GM21825 (cell line): ENCODE measurements around the gene CLEC18A.
"Not testable (repeated sequence)": the region's sequence is repeated elsewhere in the genome, so short reads cannot be mapped to it uniquely, and the experiment has no call there.

Experiments
- ATAC-seq: cut with Tn5 transposase; IDR thresholded peaks from one replicate; pipeline ENCODE4 v1.9.1; 2021; ENCODE audit warnings: mild to moderate bottlenecking, moderate library complexity; ENCODE audit not compliant: unreplicated experiment

Gene CLEC18A

GRCh38 chr16:69929480-69929879 lies 21.7 kb upstream of the CLEC18A start:
- no peak for ATAC-seq

DNA sequence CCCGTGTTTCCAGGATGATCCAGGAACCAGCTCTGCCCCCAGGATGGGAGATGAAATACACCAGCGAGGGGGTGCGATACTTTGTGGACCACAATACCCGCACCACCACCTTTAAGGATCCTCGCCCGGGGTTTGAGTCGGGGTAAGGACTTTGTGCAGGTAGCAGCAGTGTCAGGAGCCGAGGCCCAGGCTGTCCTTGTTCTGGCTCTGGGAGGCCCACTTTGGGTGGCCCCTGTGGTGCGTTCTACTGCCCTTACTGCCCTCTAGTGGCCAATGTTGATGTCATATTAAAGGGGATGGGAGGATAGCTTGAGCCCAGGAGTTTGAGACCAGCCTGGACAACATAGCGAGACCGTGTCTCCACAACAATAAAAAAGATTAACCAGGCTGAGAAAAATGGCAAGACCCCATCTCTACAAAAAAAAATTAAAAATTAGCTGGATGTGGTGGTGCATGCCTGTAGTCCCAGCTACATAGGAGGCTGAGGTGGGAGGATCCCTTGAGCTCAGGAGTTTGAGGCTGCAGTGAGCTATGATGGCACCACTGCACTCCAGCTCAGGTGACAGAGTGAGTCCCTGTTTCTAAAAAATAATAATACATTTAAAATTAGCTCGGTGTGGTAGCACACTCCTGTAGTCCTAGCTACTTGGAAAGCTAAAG lies 20.9 kb upstream of the CLEC18A start:
- no peak for ATAC-seq

DNA sequence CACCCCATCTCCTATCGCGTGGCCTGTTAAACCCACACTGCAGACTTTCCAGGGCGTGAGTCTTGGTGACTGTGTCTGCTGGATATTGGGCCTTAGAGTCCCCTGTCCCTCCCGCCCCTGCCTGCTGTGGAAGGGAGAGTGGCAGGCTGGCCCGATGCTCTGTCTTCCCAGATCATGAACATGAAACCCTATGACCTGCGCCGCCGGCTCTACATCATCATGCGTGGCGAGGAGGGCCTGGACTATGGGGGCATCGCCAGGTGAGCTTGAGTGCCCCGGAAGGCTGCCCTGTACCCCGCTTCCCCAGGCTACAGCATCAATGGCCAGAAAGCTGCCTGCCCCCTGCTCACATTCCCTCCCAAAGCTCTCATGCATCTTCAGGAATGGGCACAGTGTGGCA lies 19.5 kb upstream of the CLEC18A start:
- no peak for ATAC-seq

DNA sequence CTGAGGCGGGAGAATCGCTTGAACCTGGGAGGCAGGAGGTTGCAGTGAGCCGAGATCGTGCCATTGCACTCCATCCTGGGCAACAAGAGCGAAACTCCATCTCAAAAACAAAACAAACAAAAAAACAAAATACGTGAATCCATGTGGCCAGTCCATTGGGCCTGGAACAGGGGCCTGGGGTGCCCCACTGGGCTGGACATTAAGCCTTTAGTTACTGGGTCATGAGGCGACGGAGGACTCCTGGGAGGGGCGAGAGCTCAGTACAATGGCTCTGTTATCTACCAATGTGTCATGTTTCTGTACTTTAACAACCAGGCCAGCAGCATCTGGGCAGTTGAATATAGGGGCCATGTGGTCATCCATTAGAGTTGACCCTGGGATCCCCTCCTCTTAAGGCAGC lies 18.9 kb upstream of the CLEC18A start:
- no peak for ATAC-seq

DNA sequence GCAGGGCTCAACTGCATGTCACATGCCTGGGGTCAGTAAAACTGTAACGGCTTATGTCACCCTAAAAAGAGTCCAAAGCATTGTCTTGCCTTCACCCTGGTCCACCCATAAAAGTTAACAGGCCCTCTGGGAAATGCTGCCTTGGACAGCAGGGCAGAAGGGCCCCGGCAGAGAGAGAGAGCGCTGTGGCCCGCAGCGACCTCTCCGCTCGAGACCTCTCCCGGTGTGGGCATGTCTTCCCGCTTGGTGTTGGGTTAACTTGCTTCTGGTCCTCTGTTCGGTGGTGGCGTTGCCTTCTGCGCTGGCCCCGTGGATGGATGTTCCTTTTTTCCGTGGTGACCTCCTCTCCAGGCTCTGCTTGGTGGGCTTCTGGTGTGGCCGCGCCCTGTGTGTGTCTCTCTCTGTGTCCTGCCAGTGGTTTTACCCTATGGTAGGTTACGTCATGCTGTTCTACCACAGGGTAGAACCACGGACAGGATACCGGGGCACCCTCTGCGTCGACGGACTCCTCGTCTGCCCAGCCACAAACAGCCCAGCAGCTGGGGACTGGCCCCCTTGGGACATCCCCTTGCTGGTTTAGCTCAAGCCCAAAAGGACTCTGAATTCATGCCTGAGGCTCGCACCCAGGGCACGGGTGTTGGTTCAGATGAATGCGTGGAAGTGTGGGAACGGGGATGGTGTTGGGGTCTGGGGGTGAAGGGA lies 18.3 kb upstream of the CLEC18A start:
- no peak for ATAC-seq

DNA sequence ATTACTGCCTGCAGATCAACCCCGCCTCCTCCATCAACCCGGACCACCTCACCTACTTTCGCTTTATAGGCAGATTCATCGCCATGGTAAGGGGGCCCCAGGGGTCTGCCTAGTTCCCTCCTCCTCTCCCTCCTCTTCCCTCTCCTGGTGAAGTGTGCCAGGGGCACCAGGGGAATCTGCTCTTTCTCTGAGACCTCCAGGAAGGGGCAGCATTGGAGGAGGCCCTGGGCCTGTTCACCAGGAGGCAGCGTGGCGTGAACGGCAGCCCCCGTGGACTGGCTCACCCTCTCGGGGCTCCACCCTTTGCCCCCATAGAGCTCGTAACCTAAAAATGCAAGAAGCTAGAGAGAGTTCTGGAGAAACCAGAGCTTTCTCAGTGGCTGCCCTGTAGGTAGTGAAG lies 17.1 kb upstream of the CLEC18A start:
- no peak for ATAC-seq

DNA sequence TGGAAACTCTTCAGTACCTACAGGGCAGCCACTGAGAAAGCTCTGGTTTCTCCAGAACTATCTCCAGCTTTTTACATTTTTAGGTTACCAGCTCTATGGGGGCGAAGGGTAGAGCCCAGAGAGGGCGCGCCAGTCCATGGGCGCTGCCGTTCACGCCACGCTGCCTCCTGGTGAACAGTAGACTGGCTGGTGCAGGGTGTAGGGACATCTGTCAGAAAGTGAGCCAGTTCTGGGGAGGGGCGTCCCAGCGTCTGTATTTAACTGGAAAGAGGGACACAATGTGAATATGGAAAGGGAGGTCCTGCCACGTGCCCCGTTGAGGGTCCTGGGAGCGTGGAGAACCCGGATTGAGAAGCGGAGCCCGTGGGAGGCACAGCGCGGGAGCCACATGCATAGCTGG lies 16.4 kb upstream of the CLEC18A start:
- ATAC-seq, result no peak

DNA sequence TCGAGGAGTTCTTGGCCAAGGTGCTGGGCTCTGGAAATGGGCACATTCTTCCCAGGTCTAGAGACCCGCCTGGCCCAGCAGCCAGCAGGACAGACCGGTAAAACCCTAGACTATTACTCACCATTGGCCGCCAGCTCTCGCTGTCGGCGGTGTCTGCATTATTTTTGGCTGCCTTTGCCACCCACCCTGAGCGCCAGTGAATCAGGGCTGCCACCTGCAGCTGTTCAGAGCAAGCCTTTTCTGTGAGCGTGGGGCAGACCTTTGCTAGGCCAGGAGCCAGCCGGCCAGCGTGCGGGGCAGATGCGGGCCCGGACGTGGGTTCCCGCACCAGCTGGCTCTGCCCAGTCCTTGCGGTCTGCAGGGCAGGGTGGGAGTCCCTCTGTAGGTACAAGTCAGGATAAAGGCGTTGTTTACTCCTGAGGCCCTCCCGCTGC lies 15.8 kb upstream of the CLEC18A start:
- no peak for ATAC-seq

DNA sequence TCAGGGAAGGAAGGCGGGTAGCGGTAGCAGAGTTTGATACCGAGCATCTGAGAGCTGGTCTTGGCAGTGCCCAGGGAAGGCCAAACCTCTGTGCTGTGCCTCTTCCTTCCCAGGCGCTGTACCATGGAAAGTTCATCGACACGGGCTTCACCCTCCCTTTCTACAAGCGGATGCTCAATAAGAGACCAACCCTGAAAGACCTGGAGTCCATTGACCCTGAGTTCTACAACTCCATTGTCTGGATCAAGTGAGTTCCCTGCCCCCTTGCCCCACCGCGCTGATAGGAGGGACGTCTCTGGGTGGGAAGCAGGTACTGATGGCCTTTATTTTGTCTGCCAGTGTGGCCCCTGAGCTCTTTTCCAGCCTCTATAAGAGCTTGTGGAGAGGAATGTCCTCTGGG lies 15.4 kb upstream of the CLEC18A start:
- no peak for ATAC-seq

DNA sequence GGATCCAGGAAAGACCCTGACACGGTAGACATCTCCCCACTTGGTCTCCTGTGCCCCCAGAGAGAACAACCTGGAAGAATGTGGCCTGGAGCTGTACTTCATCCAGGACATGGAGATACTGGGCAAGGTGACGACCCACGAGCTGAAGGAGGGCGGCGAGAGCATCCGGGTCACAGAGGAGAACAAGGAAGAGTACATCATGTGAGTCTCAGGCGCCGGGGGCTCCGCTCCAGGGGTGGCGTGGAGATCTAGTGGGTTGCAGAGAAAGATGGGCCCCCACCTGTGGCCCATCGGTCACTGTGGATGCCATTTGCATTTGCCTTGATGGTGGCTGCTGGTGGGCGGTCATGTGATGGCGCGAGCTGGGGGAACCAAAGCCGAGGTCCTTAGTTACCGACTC lies 14.9 kb upstream of the CLEC18A start:
- no peak for ATAC-seq

DNA sequence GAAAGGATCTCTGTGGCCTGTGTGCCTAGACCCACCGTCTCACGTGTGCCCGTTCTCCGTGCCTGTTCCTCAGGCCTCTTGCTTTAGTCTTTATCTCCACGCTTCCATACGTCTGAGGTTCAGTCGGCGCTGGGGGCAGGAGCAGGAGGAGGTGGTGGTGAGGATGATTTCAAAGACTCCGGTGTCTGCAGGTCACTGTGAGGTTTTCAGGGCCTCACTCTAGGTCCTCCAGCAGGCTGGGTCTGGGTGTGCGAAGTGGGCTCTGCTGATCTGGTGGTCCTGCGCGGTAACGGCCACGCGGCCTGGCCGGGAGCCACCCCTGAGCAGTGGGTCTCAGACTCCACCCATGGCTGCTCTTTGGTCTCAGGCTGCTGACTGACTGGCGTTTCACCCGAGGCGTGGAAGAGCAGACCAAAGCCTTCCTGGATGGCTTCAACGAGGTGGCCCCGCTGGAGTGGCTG lies 14.4 kb upstream of the CLEC18A start:
- ATAC-seq, result no peak

GRCh38 chr16:69937465-69937951 lies 13.6 kb upstream of the CLEC18A start:
- ATAC-seq, result no peak

GRCh38 chr16:69938981-69939820 lies 11.9 kb upstream of the CLEC18A start:
- no peak for ATAC-seq

DNA sequence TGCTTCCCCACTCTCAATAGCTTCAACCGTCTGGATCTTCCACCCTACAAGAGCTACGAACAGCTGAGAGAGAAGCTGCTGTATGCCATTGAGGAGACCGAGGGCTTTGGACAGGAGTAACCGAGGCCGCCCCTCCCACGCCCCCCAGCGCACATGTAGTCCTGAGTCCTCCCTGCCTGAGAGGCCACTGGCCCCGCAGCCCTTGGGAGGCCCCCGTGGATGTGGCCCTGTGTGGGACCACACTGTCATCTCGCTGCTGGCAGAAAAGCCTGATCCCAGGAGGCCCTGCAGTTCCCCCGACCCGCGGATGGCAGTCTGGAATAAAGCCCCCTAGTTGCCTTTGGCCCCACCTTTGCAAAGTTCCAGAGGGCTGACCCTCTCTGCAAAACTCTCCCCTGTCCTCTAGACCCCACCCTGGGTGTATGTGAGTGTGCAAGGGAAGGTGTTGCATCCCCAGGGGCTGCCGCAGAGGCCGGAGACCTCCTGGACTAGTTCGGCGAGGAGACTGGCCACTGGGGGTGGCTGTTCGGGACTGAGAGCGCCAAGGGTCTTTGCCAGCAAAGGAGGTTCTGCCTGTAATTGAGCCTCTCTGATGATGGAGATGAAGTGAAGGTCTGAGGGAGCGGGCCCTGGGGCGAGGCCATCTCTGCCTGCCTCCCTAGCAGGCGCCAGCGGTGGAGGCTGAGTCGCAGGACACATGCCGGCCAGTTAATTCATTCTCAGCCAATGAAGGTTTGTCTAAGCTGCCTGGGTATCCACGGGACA lies 11.1 kb upstream of the CLEC18A start:
- ATAC-seq, result no peak

- no peak for ATAC-seq
These were observed 10.5 kb upstream of the CLEC18A start for GRCh38 chr16:69940676-69941075.

- ATAC-seq, result no peak
These were observed 9.7 kb upstream of the CLEC18A start for GRCh38 chr16:69941251-69942098.

GRCh38 chr16:69942099-69942491 lies 9.0 kb upstream of the CLEC18A start:
- no peak for ATAC-seq

DNA sequence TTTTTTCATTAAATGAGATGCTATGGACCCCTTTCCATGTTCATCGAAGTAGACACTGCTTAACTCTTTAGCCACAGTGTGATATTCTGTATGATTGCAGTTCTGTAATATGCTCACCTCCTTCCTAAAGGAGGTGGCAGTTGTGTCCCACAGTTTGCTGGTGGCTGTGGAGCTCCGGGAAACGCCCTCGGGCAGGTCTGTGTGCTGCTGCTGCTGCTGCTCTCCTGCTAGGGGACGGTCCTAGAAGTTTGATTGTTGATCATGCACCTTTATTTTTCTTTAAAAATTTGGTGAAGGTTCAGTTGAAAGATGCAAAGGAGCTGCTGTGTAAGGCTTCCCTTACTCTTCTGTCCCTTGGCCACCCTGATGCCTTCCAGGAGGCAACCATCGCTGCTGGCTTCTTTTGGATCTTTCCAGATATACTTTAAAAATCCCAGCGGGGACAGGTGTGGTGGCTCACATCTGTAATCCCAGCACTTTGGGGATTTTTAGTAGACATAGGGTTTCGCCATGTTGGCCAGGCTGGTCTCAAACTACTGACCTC lies 8.4 kb upstream of the CLEC18A start:
- ATAC-seq, result no peak

DNA sequence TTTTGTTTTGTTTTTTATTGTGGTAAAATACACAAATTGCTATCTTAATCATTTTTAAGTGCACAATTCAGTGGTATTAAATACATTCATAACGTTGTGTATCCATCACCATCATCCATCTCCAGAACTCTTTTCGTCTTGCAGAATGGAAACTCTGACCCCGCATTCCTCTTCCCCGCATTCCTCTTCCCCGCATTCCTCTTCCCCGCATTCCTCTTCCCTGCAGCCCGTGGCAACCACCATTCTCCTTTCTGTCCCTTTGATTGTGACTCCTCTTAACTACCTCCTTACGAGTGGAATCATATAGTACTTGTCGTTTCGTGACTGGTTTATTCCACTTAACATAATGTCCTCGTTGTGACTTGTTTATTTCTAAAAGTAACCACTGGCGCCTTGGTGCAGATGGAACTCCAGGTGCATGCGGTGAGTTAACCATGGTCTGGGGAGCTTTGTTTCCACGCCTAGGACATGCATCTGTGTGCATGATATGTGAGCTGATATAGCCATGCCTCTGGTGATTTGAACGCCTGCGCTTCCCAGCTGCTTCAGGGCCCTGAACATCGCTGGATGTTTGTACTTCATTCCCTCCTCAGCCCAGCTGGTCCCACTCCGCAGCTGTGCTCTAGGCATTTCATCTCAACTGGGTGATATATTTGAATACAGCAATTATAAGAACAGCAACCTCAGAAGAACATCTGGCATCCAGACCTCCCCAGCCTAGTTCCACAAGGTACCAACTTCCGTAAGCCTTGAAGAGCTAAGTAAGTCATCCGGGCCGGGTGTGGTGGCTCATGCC lies 7.7 kb upstream of the CLEC18A start:
- not testable (repeated sequence) for ATAC-seq
